ENCODE results near the gene GOLGA8Q.
"Not testable (repeated sequence)": the region's sequence is repeated elsewhere in the genome, so short reads cannot be mapped to it uniquely, and the experiment has no call there.

- not testable (repeated sequence) for TF ChIP-seq CTCF (IDR thresholded peaks at IDR 0.05; ENCODE audit: poor library complexity, severe bottlenecking); MXI1 (conservative IDR thresholded peaks at IDR 0.05; ENCODE audit: poor library complexity, severe bottlenecking); POLR2AphosphoS5 (IDR thresholded peaks at IDR 0.05); EP300 (conservative IDR thresholded peaks at IDR 0.05; ENCODE audit: poor library complexity, severe bottlenecking); RAD21 (conservative IDR thresholded peaks at IDR 0.05)
These were observed 28.9 kb downstream of the GOLGA8Q start for GRCh38 chr15:30580716-30581115.
